Smooth muscle cell (in vitro differentiated cells): Measurements from ENCODE around the gene VDAC2. TPM values are rescaled to one million over a fixed set of nuclear protein-coding genes. Genes with fewer than 3 reads are reported as not detected.

Source experiments
- DNase-seq: peaks from one replicate; lab custom pipeline; 2025; ENCODE audit not compliant: unreplicated experiment; lab: John Stamatoyannopoulos, UW
- H2AFZ ChIP-seq: fragments of 200-600 bp; sonication (generic); 2 replicates; pipeline ENCODE4 v1.6.0; 2016; ENCODE audit warnings: antibody characterized with exemption, low read depth, mild to moderate bottlenecking
- H3F3A ChIP-seq: fragments of 200-600 bp; sonication (generic); 2 replicates; pipeline ENCODE4 v1.6.0; 2017; ENCODE audit warnings: antibody characterized with exemption, low read depth
- H3K27ac ChIP-seq: fragments of 200-600 bp; sonication (generic); 2 replicates; pipeline ENCODE4 v1.5.1; 2016; ENCODE audit warnings: low read depth, mild to moderate bottlenecking
- H3K27me3 ChIP-seq: fragments of 200-600 bp; sonication (generic); 2 replicates; pipeline ENCODE4 v1.6.1; 2016; ENCODE audit warnings: low read depth, mild to moderate bottlenecking
- H3K36me3 ChIP-seq: fragments of 200-600 bp; sonication (generic); 2 replicates; pipeline ENCODE4 v1.5.1; 2016; ENCODE audit warnings: low read depth
- H3K4me1 ChIP-seq: fragments of 200-600 bp; sonication (generic); 2 replicates; pipeline ENCODE4 v1.5.1; 2016; ENCODE audit warnings: low read depth
- H3K4me2 ChIP-seq: fragments of 200-600 bp; sonication (generic); 2 replicates; pipeline ENCODE4 v1.6.0; 2016; ENCODE audit warnings: mild to moderate bottlenecking
- H3K4me3 ChIP-seq: fragments of 200-600 bp; sonication (generic); 2 replicates; pipeline ENCODE4 v1.5.1; 2016; ENCODE audit warnings: mild to moderate bottlenecking
- H3K79me2 ChIP-seq: fragments of 200-600 bp; sonication (generic); 2 replicates; pipeline ENCODE4 v1.6.0; 2016; ENCODE audit warnings: low read depth, mild to moderate bottlenecking
- H3K9ac ChIP-seq: fragments of 200-600 bp; sonication (generic); 2 replicates; pipeline ENCODE4 v1.6.0; 2016; ENCODE audit warnings: low read depth
- H3K9me3 ChIP-seq: fragments of 200-600 bp; sonication (generic); replicated peaks from 2 replicates; pipeline ENCODE4 v1.5.1; 2016; ENCODE audit warnings: low read depth
- H4K20me1 ChIP-seq: fragments of 200-600 bp; sonication (generic); 2 replicates; pipeline ENCODE4 v1.6.0; 2016; ENCODE audit warnings: low read depth
- CTCF ChIP-seq: fragments of 200-600 bp; sonication (generic); IDR thresholded peaks from 2 replicates; pipeline ENCODE4 v1.5.1; 2017; ENCODE audit warnings: borderline replicate concordance, mild to moderate bottlenecking, antibody characterized with exemption; ENCODE audit not compliant: insufficient read depth, poor library complexity, severe bottlenecking
- WGBS: methylation state at CpG from one replicate; pipeline ENCODE4 v1.1.7; 2016; ENCODE audit warnings: low lambda C conversion rate; 5-methylcytosine and 5-hydroxymethylcytosine counted together
- polyA plus RNA-seq: library from polyadenylated mRNA; unstranded; fragments of >200 nt; fragmentation: Nextera tagmentation; extraction: Ambion mirVana; gene quantifications from 2 replicates; pipeline ENCODE4 v1.2.1, GENCODE V29; 2016
- total RNA-seq: library from RNA; depleted of rRNA; stranded (reverse); fragments of >200 nt; gene quantifications from 2 replicates; pipeline ENCODE4 v1.2.3, GENCODE V29; 2014

VDAC2 gene
- total and polyA plus RNA-seq, 2 experiments from 2014 or later, result 183 to 207 TPM

GRCh38 chr10:75238182-75239095, 27.8 kb downstream of the VDAC2 start:
- Histone ChIP-seq H3K4me3 (no peak overlapping the region), H3K79me2 (no peaks in the 10 kb centered on the region), H4K20me1 (peaks cover 3% of the 10 kb centered on the region), H3K27ac (no peak overlapping the region), H3K9me3 (no peaks in the 10 kb centered on the region), H3K27me3 (no peaks in the 10 kb centered on the region), H2AFZ (no peak overlapping the region), H3K9ac (no peak overlapping the region), H3K4me1 (peaks cover 11% of the 10 kb centered on the region), H3F3A (peaks cover 6% of the 10 kb centered on the region), H3K4me2 (no peak overlapping the region), H3K36me3 (no peaks in the 10 kb centered on the region)
- no peak for TF ChIP-seq CTCF
- 96% methylated on average over 37 of the region's 37 CpGs for WGBS
- no peak for DNase-seq

- H3K9me3 ChIP-seq, result no peaks in the 10 kb centered on the region
- no peak overlapping the region for H3K27ac ChIP-seq
- H3K36me3 ChIP-seq, result no peaks in the 10 kb centered on the region
- no peaks in the 10 kb centered on the region for H3K27me3 ChIP-seq
- no peak for DNase-seq
- no peak for TF ChIP-seq CTCF
- no peak overlapping the region for H3K9ac ChIP-seq
- peaks cover 8% of the 10 kb centered on the region for H3K4me1 ChIP-seq
- no peaks in the 10 kb centered on the region for H3K79me2 ChIP-seq
- H3K4me3 ChIP-seq, result no peak overlapping the region
- H3F3A ChIP-seq, result no peaks in the 10 kb centered on the region
- 89% methylated on average over 11 of the region's 11 CpGs for WGBS
- no peak overlapping the region for H3K4me2 ChIP-seq
- H4K20me1 ChIP-seq, result no peaks in the 10 kb centered on the region
- no peak overlapping the region for H2AFZ ChIP-seq
These were observed 28.6 kb downstream of the VDAC2 start for GRCh38 chr10:75239096-75239790.

- no peak overlapping the region for H3K4me3 ChIP-seq
- H3K4me1 ChIP-seq, result no peaks in the 10 kb centered on the region
- no peak for TF ChIP-seq CTCF
- whole genome bisulfite sequencing, result 92% methylated on average over 12 of the region's 12 CpGs
- no peak overlapping the region for H3K4me2 ChIP-seq
- H3F3A ChIP-seq, result no peaks in the 10 kb centered on the region
- no peak for DNase-seq
- no peaks in the 10 kb centered on the region for H3K9me3 ChIP-seq
- no peaks in the 10 kb centered on the region for H3K79me2 ChIP-seq
- H3K27me3 ChIP-seq, result no peaks in the 10 kb centered on the region
- no peak overlapping the region for H3K27ac ChIP-seq
- H3K36me3 ChIP-seq, result no peaks in the 10 kb centered on the region
- no peaks in the 10 kb centered on the region for H4K20me1 ChIP-seq
- no peak overlapping the region for H3K9ac ChIP-seq
- no peak overlapping the region for H2AFZ ChIP-seq
These were observed 29.9 kb downstream of the VDAC2 start for GRCh38 chr10:75240329-75241076.
